HG03159 (cell line): ENCODE measurements around the gene TMEM181.
A peak's percentile ranks its signal among the peaks of the same experiment; 100 is the strongest.
"Not testable (repeated sequence)": the region's sequence is repeated elsewhere in the genome, so short reads cannot be mapped to it uniquely, and the experiment has no call there.

ENCODE experiments used
- ATAC-seq: cut with Tn5 transposase; IDR thresholded peaks from one replicate; pipeline ENCODE4 v1.9.1; 2021; ENCODE audit warnings: mild to moderate bottlenecking, moderate library complexity; ENCODE audit not compliant: unreplicated experiment

Gene TMEM181

DNA sequence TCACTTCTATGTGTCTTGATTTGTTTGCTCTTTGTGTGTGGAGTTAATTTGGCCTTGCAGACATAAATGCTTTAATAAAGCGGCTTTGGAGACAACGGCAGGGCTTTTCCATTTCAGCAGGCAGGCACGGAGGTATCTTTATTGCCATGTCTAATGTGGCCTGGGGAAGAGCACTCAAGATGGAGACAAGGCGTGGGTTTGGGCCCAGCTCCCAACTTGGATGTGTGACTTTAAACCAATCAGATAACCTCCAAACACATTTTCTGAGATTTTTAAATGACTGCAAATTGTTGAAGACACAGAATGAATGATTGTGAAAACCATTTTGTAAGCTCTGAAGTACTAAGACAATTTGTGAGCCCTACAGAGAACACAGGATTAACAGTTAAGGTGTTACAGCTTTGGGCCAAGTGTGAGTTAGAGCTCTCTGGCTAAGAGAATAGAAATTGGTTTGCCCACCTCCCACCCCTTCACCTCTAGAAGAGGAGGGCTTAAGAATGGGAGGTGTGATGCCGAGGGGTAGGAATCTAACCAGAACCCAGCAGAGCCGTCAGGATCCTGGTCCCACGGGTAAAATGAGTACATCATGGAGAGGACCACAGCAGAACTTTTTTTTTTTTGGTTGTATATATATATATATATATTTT lies 75.7 kb downstream of the TMEM181 start:
- ATAC-seq = no peak

DNA sequence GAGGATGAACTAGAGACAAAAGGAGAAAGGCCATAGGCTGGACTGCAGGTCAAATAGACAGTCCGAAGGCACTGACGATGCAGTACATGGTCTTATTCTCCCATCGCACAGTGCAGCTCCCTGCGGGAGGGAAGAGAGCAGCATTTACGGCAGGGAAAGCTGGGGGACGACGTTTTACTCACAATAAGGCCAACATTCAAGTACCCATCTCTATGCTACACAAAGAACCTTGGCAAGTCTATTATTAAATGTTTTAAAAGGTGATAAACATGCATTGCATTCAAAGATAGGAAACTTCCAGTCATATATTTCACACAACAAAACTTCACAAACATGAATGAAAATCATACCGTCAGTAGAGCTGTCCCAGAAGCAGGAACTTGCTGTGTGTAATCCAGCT lies 76.9 kb downstream of the TMEM181 start:
- no peak for ATAC-seq

DNA sequence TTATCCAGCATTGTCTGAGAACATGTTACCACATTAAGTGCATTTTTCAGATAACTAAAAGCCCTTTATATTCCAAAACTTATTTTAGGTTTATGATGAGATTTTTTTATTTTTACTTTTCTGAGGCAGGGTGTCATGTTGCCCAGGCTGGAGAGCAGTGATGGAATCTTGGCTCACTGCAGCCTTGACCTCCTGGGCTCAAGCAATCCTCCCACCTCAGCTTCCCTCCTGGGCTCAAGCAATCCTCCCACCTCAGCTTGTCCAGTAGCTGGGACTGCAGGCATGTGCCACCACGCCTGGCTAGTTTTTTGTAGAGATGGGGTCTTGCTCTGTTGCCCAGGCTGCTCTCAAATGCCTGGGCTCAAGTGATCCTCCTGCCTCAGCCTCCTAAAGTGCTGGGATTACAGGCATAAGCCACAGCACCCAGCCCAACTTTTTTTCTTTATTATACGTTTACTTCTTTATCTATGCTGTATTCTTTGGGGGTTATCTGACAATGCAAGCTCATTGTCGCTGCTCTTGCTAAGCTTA lies 78.5 kb downstream of the TMEM181 start:
- no peak for ATAC-seq

DNA sequence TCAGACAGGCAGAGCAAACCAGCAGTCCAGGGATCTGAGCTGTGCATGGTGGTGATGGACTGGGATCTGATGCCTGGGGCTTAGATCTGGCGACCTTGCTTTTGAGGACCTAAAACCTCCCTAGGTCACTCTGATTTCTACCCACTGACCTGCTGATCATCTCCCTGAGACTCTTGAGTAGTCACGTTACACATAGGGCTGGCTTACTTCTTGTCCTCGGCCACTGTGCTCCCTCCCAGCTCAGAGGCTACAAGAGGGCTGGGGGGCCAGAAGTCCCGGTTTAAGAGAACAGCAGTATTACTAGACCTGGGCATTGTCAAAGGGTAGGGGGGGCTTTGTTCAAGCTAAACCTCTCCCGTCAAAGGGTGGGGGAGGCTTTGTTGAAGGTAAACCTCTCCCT lies 79.2 kb downstream of the TMEM181 start:
- no peak for ATAC-seq

DNA sequence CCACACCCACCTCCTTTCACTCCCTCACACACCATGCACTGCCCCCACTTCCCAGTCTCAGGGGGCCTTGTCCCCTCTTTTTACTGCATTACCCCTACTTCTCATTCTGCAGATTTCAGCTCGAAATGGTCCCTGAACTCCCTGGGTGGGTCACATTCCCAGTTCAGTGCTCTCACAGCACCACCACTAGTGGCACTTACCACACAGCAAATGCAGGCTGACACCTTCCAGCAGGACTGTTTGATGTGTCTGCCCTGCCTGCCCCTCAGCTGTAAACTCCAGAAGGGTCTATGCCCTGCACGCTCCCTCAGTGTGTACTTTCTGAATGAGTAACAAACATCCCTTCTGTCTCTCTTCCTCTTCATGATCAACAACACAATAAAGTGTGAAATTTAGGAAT lies 80.6 kb downstream of the TMEM181 start:
- ATAC-seq = no peak

DNA sequence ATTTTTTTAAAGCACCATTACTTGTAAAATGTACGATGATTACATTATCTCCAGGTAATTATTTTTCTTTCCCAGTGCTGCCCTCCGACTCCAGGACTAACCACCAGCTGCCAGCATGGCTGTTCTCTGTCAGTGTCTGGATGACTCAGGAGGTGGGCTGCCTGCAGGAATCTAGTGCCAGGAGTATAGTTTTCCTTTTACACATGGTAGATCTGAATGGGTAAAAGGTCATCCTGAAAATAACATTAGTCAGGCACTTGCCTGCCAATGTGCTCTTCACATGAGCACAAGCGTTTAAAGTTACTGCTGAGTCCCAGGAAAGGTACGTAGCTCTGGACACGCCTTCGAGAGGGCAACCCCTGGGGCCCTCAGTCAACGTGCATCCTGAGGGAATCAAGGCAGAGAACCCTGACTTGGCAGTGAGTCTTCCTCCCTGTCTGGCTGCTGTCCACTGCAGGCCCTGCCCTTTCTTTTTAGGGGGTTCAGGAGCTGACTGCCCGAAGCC lies 82.3 kb downstream of the TMEM181 start:
- ATAC-seq = no peak

DNA sequence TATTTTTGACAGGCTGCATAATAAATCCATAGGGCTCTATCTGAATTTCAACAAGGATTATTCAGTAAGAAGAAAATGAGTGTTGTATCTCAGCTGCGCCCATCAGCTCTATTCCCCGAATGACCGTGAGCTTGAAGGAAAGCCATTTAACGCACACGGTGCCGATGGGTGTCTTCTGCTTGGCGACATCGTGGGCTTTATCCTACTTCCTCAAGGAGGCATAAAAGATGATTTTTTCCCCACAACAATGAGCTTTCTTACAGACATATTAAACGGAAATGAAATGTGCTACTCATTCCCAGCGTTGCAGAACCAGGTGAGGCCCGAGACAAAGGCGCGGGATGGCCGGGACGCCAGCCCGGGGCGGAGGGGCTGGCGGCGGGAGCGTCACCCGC lies 83.9 kb downstream of the TMEM181 start:
- ATAC-seq = no peak

DNA sequence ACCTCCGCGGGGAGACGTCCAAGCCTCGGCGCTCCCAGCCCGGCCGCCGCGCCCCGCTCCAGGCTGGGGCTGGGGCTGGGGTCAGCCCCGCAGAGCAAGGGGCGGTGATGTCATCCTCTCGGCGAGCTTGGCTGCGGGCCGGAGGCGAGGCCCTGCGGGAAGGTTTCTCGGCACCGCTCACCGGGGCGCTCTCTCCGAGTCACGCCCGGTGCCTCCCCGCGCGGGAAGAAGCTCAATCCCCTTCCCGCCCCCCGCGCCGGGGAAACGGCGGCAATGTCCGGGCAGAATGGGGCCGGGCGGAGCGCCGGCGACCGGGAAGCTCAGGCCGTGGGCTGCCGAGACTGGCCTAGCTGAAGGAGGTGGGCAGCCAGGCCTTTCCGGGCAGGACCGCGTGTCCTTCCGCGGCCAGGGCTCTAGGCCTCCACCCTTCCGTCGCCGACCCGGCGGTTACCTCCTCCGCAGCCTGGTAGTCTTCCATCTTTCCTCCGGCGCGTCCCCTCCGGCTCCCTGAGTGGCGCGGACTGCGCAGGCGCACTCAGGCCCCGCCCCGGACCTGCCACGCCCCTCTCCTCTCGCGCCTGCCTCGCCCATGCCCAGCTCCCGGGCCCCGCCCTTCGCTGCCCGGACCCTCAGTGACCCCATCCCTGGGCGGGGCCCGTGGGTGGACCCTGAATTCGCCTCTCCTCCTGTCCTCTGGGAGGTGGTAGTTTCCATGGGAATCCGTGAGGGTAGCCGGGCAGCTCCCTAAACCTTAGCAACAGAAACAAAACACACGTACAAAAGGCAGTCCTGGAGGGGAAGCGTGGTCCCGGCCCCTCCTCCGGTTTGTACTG lies 84.6 kb downstream of the TMEM181 start, which contains the start of gene DYNLT1:
Gene DYNLT1 (minus strand): TSS at position 513 of the 833 bp plus-strand sequence. CDS start 35 bp downstream, at position 478.
- peak; percentile 60 for ATAC-seq

DNA sequence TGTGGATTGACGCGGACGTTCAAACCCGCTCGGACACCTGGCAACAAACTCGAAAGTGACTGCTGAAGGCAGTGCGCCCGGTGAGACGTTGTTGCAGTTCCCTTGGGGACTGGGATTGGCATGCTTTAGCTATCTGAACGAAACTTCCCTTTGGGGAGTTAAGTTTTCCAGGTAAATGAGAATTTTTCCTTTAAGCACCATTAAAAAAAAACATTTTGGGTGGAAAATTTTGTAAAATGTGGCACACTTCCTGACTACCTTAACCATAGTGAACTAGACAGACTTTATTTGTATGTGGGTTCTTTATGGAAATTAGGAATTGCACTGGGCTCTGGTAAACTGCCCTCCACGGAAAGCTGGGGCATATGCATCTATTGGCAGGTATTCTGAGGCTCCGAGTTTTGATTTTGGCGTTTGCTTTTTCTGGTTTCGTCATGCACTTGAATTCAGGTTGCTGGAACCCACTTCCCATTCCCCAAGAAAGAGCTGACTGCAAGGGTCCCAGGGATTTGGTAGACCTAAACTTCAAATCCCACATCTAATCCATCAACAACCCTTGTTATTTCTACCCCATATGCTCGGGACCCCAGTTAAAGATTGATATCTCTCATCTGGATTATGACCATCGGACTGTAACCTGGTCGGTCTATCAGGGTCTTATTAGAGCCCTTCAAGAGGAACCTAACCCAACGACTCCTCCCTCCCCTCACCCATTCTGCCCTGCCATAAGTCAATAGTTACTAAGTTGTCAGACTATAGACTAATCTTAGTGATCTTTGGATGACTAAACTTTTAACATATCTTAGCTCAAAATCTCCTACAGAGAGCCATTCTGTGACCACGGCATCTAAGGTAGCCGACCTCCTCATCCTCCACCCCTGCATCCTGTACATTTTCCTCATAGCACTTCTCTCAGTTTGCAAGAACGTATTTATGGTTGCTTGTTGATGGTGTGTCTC lies 85.5 kb downstream of the TMEM181 start:
- no peak for ATAC-seq

DNA sequence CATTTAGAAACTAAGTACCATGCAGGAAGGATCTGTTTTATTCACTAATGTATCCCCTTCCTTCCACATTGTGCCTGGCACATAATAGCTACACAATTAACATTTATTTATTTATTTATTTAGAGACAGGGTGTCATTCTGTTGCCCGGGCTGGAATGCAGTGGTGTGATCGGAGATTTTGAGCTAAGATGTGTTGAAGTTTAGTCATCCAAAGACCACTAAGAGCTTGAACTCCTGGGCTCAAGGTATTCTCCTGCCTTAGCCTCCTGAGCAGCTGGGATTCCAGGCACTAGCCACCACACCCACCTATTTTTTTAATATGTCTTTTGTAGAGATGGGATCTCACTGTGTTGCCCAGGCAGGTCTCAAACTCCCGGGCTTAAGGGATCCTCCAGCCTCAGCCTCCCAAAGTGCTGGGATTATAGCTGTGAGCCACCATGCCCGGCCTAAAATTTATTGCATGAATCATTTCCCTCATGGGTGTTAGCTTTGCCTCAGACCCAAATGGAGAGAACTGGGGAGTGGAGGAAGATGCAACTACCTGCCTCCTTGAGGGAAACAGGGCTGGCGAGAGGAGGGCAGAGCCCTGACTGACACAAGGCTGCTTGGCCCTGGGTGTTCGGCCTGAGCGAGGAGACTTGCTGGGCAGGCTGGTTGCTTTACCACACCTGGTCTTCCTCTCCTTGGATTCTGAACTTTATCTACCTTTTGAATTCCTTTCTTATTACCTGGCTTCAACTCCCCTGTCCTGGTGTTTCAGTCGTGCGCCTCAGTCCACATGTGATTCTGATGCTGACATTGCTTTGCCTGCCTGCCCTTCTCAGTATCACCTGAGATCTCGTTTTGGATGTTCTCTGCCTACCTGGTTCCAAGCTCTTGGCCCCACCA lies 86.4 kb downstream of the TMEM181 start:
- no peak for ATAC-seq

DNA sequence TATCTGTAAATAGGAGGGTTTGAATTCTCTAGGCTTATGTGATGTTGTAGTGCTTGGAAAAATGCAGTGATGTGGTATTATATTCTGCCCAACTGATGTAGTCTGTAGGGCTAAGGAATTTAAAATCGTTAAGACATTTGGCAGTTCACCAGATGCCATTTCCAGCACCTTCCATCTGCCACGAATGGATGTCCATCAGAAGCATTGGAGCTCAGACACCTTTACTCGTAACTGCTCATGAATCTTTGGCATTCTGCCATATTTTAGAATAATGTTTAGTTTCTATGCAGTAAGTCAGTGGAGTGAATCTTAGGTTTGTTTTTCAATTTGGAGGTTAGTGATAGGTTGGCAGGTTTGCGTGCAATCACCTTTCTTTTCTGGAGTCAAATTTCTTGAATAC lies 87.6 kb downstream of the TMEM181 start:
- ATAC-seq = no peak

DNA sequence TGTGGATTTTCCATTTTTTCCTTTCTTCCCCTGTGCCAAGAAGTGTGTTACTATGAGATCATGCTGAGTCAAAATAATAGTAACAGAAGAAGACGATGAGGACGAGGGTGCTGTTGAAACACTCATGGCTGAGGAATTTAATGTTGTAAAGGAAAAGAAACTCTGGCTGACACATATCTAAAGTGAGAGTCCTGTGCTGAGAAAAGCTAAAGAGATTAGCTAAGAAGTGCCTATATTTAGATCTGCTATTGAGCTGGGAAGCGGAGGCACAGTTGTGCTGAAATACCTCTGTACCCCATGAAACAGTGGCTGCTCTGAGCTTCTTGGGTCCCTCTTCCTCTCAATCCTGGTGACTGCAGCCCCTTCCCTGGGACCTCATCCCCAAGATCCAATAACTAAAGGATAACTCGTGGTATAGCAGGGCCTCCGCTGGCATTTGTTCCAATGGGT lies 88.8 kb downstream of the TMEM181 start:
- ATAC-seq = no peak

DNA sequence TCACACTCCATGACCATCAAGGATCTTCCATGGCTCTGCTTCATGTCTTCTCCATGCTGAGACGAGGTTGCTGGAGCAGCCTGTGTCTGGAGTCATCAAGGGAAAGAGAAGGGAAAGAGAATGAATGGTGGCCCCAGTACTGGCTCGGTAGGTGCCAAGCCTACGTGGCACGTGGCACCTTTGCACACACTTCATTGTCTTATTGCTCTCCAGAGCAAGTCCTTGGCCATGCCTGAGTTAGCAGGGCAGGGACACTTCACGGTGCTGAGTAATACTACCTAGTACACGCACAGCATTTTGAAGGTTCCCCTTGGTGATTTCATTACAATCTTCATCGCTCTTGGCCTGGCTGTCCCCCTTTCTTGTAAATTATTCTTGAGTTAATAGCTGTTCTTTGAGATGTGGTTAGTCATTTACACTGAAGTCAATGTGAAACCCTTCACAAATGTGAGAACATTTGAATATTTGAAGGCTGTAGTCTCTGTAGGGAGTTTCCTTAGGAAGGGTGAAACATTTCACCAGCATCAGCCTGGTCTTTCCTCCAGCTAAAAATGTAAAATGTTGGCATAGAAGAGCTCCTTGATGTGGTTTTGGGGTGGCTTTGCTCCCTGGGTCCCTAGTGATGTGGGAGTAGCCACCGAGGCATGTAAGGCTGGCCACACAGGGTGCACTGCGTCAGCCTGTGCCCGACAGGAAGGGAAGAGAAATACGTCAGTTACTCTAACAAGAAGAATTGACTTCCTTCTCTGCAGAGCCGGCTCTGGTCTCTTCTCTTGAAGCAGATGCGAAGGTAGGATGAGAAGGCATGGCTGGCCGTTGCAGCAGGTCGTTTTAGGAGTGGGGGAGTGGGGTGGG lies 89.6 kb downstream of the TMEM181 start, which contains the start of gene SYTL3:
Gene SYTL3 (plus strand): TSS at position 766 of the 855 bp plus-strand sequence. CDS start 13,215 bp downstream, outside the sequence.
- peak; percentile 46 for ATAC-seq

DNA sequence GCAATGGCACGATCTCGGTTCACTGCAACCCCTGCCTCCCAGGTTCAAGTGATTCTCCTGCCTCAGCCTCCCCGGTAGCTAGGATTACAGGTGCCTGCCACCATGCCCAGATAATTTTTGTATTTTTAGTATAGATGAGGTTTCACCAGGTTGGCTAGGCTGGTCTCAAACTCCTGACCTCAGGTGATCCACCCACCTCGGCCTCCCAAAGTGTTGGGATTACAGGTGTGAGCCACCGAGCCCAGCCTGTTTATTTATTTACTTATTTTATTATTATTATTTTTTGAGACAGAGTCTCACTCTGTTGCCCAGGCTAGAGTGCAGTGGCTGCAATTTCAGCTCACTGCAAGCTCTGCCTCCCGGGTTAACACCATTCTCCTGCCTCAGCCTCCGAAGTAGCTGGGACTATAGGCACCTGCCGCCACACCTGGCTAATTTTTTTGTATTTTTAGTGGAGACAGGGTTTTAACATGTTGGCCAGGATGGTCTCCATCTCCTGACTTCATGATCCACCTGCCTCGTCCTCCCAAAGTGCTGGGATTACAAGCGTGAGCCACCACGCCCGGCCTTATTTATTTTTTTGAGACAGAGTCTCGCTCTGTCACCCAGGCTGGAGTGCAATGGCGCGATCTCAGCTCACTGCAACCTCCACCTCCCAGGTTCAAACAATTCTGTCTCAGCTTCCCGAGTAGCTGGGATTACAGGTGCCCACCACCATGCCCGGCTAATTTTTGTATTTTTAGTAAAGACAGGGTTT lies 92.3 kb downstream of the TMEM181 start:
- ATAC-seq = not testable (repeated sequence)

DNA sequence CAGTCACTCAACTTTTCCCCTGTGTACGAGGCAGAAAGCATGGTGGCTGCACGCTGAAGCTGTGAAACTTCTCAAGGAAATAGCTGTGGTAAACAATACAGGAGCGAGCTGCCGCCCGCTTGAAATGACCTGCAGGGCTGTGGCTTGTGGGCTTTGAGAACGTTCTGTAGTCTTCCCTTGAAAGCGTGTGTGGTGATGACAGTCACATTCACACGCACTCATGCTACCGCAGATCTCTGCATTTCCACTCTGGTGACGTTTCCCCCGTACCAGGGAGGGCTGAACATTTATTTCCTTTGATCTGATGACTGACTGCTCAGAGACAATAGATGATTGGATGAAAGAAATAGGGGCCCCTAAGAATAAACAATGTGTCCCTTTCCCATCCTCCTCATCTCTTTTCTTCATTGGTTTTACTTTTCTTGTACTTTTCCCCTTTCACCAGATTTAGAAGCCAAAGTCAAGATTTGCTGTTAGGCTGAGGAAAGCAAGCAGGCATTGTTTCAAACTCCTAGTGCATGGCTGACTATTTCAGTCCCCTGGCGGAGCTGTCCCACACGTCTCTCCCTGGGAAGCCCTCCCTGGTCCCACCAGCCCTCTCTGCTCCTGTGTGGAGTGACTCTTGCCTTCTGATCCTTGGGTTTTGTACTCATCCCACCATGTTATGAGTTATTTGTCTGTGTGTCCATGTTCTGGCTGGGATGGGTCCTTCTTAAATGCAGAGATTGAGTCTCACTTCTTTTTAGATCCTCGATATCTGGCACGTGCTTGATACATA lies 93.9 kb downstream of the TMEM181 start:
- peak; percentile 43 for ATAC-seq

DNA sequence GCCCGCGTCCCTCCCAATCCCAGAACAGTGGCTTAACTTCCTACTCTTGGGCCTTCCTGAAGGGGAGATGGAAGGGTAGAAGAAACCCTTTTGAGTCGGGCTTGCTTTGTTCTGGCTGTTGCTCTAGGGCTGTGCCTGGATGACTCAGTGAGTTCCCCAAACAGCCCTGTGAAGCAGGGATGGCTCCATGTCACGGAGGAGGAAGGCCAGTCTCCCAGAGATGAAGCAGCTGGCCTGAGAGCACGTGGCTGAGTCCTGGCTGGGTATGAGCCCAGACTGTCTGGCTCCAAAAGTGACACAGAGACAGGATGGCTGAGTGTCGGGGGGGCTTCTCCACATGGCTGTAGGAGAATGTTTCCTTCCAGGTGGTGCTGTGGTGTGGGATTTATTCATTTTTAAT lies 94.6 kb downstream of the TMEM181 start:
- ATAC-seq = no peak

DNA sequence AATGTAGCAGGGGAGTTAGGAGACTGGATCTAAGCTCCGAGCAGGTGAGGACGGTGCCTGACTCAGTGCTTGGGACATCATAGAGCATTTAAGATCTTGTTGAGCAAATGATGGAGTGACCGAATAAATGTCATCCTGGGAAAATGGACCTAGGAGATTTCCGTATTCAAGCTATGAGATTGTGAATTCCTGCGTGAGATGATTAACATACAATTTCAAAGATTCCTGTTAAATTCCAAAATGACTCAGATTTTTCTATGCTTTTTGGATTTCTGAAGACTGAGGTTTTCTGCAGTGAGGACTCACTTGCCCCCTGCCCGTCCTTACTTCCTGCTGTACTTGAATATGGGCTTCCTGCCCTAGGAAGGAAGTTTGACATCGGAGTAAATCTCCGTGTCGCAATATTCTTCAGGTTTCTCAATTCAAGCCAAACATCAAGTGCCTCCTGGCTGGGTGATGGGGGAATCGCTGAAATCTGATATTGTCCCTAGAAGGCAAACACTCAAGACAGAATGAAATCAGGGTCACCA lies 95.1 kb downstream of the TMEM181 start:
- no peak for ATAC-seq
